ENCODE data around the gene SNX30. TPM values are rescaled to one million over a fixed set of nuclear protein-coding genes. Genes with fewer than 3 reads are reported as not detected.

SNX30 gene
- total and polyA plus RNA-seq, 4 donors, result 1.8 to 13.5 (median 6.5) TPM

DNA sequence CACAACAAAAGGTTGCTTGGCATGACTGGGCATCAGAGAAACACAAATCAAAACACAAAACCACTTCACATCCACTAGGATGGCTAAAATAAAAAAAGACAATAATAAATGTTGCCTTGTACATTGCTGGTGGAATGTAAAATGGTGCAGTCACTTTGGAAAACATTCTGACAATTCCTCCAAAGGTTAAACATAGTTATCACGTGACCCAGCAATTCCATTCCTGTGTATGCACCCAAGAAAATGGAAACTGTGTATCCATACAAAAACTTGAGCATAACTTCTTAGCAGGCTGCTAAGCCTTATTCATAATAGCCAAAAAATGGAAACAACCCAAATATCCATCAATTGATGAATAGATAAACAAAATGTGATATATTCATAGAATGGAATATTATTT is 150.3 kb downstream of the SNX30 start:
- Histone ChIP-seq H3K27me3 (ENCODE audit: control insufficient read depth in 4 of 4, insufficient read depth in 4 of 4, low read length in 3 of 4) (no peaks in the 10 kb centered on the region), H3K9ac (ENCODE audit: low read depth in 1 of 2, low read length in 2 of 2) (no peak overlapping the region), H3K9me3 (ENCODE audit: control insufficient read depth in 4 of 4, low read length in 3 of 4) (no peaks in the 10 kb centered on the region), H3K4me3 (ENCODE audit: low read depth in 1 of 3, low read length in 3 of 3) (no peak overlapping the region), H3K27ac (ENCODE audit: low read depth in 1 of 2, low read length in 2 of 2) (no peak overlapping the region), H3K36me3 (ENCODE audit: control insufficient read depth in 4 of 4, insufficient read depth in 3 of 4, low read depth in 1 of 4, low read length in 3 of 4) (no peaks in the 10 kb centered on the region), H3K4me1 (ENCODE audit: control insufficient read depth in 4 of 4, insufficient read depth in 4 of 4, low read length in 3 of 4) (no peaks in the 10 kb centered on the region)
- 51% methylated on average over 1 of the region's 1 CpG for WGBS
- no peak for DNase-seq (ENCODE audit: low spot score)
- no peak for TF ChIP-seq ATF3 (IDR thresholded peaks at IDR 0.05)
- no peak for TF ChIP-seq EGR1 (IDR thresholded peaks at IDR 0.05; ENCODE audit: low read depth in 2 of 2)
- no peak for TF ChIP-seq YY1 (IDR thresholded peaks at IDR 0.05)
- TF ChIP-seq MAX (IDR thresholded peaks at IDR 0.05), result no peak
- TF ChIP-seq HNF4A (conservative IDR thresholded peaks at IDR 0.05), result no peak
- TF ChIP-seq FOXA2 (IDR thresholded peaks at IDR 0.05), result no peak

DNA sequence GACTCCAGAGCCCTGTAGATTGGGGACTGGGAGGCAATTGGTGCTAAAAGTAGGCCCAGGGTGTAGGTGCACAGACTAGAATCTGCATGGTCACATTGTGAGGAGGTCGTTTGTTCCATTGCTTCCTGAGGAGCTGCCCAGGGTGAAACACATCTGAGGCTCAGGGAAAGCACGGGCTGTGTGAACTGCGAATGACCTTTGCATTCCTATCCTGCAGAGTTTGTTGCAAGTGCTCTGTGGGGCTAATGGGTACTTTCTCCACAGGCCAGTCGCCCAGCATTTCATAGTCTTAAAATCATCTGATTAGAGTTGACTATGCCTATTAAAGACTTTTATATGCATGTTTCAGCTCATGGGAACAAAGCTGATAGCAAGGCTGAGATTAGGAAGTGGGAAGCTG is 154.5 kb downstream of the SNX30 start:
- no peak for DNase-seq (ENCODE audit: low spot score)

More for the DNA sequence above, 154.5 kb downstream of the SNX30 start:
- Histone ChIP-seq H3K9me3 (ENCODE audit: control insufficient read depth in 4 of 4, low read length in 3 of 4) (no peaks in the 10 kb centered on the region), H3K27me3 (ENCODE audit: control insufficient read depth in 4 of 4, insufficient read depth in 4 of 4, low read length in 3 of 4) (no peaks in the 10 kb centered on the region), H3K36me3 (ENCODE audit: control insufficient read depth in 4 of 4, insufficient read depth in 3 of 4, low read depth in 1 of 4, low read length in 3 of 4) (no peaks in the 10 kb centered on the region), H3K4me3 (ENCODE audit: low read depth in 1 of 3, low read length in 3 of 3) (no peak overlapping the region), H3K9ac (ENCODE audit: low read depth in 1 of 2, low read length in 2 of 2) (no peak overlapping the region), H3K4me1 (ENCODE audit: control insufficient read depth in 4 of 4, insufficient read depth in 4 of 4, low read length in 3 of 4) (no peaks in the 10 kb centered on the region), H3K27ac (ENCODE audit: low read depth in 1 of 2, low read length in 2 of 2) (no peak overlapping the region)
- 72% methylated on average over 4 of the region's 4 CpGs for WGBS
- TF ChIP-seq, protein P1, sequence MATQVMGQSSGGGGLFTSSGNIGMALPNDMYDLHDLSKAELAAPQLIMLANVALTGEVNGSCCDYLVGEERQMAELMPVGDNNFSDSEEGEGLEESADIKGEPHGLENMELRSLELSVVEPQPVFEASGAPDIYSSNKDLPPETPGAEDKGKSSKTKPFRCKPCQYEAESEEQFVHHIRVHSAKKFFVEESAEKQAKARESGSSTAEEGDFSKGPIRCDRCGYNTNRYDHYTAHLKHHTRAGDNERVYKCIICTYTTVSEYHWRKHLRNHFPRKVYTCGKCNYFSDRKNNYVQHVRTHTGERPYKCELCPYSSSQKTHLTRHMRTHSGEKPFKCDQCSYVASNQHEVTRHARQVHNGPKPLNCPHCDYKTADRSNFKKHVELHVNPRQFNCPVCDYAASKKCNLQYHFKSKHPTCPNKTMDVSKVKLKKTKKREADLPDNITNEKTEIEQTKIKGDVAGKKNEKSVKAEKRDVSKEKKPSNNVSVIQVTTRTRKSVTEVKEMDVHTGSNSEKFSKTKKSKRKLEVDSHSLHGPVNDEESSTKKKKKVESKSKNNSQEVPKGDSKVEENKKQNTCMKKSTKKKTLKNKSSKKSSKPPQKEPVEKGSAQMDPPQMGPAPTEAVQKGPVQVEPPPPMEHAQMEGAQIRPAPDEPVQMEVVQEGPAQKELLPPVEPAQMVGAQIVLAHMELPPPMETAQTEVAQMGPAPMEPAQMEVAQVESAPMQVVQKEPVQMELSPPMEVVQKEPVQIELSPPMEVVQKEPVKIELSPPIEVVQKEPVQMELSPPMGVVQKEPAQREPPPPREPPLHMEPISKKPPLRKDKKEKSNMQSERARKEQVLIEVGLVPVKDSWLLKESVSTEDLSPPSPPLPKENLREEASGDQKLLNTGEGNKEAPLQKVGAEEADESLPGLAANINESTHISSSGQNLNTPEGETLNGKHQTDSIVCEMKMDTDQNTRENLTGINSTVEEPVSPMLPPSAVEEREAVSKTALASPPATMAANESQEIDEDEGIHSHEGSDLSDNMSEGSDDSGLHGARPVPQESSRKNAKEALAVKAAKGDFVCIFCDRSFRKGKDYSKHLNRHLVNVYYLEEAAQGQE (IDR thresholded peaks at IDR 0.05), result no peak
- no peak for TF ChIP-seq NR2F2 (IDR thresholded peaks at IDR 0.05)
- TF ChIP-seq HNF4G (IDR thresholded peaks at IDR 0.05), result no peak
- no peak for TF ChIP-seq EGR1 (IDR thresholded peaks at IDR 0.05; ENCODE audit: low read depth in 2 of 2)
- TF ChIP-seq SP1 (IDR thresholded peaks at IDR 0.05), result no peak
- no peak for TF ChIP-seq RXRA (IDR thresholded peaks at IDR 0.05)
- no peak for TF ChIP-seq YY1 (IDR thresholded peaks at IDR 0.05)
- no peak for TF ChIP-seq MAX (IDR thresholded peaks at IDR 0.05)
- no peak for TF ChIP-seq HNF4A (conservative IDR thresholded peaks at IDR 0.05)
- no peak for TF ChIP-seq CTCF (IDR thresholded peaks at IDR 0.05; ENCODE audit: low read depth, low read length, missing input control)
- no peak for TF ChIP-seq TAF1 (conservative IDR thresholded peaks at IDR 0.05)
- TF ChIP-seq GABPA (IDR thresholded peaks at IDR 0.05 in 1 of 2, conservative IDR thresholded peaks at IDR 0.05 in 1 of 2), result no peak
- TF ChIP-seq ZBTB33 (IDR thresholded peaks at IDR 0.05), result no peak
- no peak for TF ChIP-seq FOXA1 (IDR thresholded peaks at IDR 0.05)
- TF ChIP-seq FOXA2 (IDR thresholded peaks at IDR 0.05), result no peak
- TF ChIP-seq ATF3 (IDR thresholded peaks at IDR 0.05), result no peak
- no peak for TF ChIP-seq JUND (IDR thresholded peaks at IDR 0.05)
- TF ChIP-seq RAD21 (IDR thresholded peaks at IDR 0.05), result no peak

Measured in liver (tissue), 9 donors.